GM21825 (cell line): ENCODE data around the gene PTMS.

Source experiments
- ATAC-seq: cut with Tn5 transposase; IDR thresholded peaks from one replicate; pipeline ENCODE4 v1.9.1; 2021; ENCODE audit warnings: mild to moderate bottlenecking, moderate library complexity; ENCODE audit not compliant: unreplicated experiment

Gene PTMS

GRCh38 chr12:6787309-6787708 is 21.1 kb downstream of the PTMS start:
- ATAC-seq: no peak

GRCh38 chr12:6788972-6789924 is 23.1 kb downstream of the PTMS start, which contains the start of gene CD4:
Gene CD4 (plus strand): TSS chr12:6789528. CDS start chr12:6800139, 10,611 bp downstream.
- no peak for ATAC-seq

- no peak for ATAC-seq
Observed at GRCh38 chr12:6790496-6791150, 24.5 kb downstream of the PTMS start.

DNA sequence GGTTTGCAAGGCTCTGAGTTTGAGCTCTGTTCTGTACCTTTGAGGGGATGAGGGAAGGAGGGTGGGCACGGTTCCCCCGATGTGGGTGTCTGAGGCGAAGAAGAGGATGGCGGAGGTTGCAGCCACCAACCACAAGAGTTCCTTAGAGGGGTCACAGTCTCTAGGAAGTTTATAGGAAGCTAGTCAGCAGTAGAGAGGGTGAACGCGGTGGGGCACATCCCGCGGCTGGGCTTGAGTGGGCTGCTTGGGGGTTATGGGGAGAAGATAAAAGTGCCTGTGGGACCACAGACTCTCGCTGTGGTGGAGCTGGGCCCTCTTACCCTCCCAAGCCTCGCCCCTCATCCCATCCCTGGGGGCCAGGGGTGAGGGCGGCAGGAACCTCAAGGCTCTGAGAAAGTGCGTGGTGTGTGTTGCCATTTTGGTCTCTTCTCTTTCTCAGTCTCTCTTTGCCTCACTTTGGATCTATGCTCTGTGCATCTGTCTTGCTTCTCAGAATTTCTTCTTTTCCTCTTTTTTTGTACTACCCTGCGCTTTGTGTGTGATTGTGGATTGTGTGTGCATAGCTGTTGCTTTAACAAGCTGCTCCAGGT is 25.9 kb downstream of the PTMS start:
- ATAC-seq: no peak

DNA sequence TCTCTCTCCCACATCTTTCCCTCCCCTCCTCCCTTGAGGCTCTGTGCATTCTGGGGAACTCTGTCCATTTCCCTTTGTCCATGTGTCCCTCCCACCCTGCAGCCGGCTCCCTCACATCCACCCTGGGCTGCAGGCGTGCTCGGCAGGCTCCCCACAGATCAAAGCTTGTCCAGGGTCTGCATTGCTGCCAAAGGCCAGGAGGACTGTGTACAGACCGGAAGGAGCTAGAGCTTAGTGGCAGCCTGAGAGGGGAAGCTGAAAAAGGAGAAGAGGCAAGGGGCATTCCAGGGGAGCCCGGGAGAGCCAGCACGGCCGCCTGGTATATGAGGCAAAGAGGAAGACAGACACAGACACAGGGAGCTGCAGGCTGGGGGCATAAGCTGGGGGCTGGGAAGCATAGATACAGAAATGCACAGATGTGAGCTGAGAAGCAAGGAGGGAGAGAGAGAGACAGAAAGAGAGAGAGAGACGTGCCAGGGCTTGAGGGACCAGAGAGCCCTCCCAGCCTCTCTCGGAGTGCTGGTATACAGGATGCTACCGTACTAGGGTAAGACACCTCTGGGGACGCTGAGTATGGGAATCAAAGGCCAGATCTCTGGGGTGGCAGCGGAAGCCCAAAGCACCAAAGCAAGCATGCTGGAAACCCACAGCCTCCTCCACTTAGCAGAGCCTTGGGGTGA is 26.5 kb downstream of the PTMS start:
- no peak for ATAC-seq

DNA sequence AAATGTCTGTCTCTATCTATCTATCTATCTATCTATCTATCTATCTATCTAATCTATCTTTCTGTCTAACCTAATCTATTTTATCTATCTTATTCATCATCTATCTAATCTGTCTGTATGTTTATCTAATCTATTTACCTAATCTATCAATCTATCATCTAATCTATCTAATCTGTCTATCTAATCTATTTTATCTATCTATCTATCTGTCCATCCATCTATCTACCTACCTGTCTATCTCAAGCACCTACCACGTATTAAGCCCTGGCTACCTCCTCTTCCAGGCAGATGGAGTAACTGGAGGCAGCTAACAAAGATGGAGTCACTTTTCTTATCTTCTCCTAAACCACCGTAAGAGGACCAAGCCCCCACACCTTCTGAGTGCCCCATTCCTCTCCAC is 28.9 kb downstream of the PTMS start:
- no peak for ATAC-seq

DNA sequence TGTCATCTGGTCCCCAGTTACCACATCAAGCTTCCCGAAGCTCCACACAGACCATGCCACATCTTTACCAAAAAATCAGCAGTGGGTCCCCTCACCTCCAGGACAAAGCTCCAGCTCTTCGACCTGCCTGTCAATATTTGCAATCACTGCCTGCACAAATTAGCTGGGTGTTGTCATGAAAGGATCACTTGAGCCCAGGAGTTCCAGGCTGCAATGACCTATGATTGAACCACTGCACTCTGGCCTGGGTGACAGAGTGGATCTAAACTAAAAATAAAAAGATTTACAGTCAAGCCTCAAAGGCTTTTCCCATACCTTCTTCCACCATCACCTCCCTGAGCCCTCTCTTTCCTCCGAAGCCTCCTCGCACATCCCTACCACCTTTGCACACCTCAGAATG is 30.4 kb downstream of the PTMS start:
- no peak for ATAC-seq

GRCh38 chr12:6799147-6799546 is 33.0 kb downstream of the PTMS start:
- ATAC-seq: no peak

DNA sequence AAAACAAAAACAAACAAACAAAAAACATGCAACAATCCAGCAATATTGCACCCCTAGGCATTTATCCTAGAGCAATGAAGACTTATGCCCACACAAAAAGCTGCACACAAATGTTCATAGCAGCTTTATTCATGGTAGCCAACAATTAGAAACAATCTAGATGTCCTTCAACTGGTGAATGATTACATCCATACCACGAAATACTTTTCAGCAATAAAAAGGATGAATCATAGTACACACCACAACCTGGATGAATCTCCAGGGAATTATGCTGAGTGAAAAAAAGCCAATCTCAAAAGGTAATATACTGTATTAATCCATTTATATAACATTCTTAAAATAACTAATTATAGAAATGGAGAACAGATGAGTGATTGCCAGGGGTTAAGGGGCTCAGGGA is 41.0 kb downstream of the PTMS start:
- ATAC-seq: no peak

DNA sequence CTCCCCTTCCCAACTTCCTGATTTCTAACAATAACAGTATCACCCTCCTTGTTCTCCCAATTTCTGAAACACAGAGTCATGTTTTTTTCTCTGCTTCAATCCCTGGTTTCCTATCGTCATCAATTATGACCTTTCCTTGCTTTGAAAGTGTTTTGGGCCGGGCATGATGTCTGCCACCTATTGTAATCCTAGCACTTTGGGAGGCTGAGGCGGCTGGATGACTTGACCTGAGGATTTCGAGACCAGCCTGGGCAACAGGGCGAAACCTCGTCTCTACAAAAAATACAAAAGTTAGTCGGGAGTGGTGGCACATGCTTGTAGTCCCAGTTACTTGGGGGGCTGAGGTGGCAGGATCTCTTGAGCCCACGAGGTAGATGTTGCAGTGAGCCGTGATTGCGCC is 42.9 kb downstream of the PTMS start:
- ATAC-seq: no peak

DNA sequence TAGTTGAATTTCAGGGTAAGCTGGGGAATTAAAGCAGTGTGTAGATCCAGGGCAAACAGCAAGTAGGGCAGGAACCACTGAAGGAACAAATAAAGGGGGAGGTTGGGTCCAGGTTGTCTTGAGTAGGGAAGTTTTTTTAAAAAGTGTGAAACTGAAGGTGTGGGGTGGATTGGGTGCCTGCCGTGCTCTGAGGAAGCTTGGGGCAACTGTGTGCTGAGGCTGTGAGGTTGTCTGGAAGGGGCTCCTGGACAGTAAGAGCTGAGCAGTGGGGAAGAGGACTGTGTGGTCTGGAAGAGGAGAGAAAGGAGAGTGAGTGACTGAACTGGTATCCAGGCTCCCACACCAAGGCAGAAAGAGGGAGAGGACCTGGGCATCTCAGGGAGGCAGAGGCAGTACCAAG is 44.6 kb downstream of the PTMS start:
- ATAC-seq: no peak

GRCh38 chr12:6813363-6813762 is 47.2 kb downstream of the PTMS start:
- no peak for ATAC-seq

DNA sequence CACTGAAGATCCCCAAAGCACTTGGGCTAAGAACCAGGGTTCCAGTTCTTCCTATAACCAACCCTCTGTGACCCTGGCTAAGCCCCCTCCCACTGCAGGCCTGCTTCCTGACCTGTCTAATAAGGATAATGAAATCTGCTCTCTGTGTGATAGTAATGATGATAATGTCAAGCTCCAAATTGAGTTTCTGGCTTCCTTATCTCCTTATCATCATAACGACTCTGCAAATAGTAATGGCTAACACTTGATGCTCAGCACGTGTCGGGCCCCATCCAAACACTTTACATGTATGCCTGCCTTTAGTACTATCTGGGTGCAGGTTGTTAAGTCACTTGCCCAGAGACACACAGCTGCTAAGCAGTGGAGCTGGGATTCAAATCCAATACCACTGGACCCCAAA is 50.4 kb downstream of the PTMS start:
- ATAC-seq: no peak

GRCh38 chr12:6817098-6817497 is 50.9 kb downstream of the PTMS start:
- ATAC-seq: no peak

DNA sequence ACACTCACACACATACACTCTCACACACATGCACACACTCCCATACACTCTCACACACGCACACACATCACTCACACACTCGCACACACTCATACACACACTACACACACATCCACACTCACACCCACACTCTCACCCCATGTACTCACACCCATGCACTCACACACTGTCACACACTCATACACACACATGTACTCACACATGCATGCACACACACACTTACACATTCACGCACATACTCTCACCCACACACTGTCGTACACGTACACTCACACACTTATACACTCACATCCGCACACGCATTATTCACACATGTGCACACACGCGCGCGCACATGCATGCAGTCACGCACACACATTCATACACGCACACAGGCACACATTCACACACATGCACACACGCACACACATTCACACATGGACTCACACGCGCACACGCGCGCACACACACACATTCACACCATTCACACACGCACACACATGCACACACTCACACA is 51.5 kb downstream of the PTMS start:
- no peak for ATAC-seq

GRCh38 chr12:6818222-6818621 is 52.1 kb downstream of the PTMS start:
- no peak for ATAC-seq

DNA sequence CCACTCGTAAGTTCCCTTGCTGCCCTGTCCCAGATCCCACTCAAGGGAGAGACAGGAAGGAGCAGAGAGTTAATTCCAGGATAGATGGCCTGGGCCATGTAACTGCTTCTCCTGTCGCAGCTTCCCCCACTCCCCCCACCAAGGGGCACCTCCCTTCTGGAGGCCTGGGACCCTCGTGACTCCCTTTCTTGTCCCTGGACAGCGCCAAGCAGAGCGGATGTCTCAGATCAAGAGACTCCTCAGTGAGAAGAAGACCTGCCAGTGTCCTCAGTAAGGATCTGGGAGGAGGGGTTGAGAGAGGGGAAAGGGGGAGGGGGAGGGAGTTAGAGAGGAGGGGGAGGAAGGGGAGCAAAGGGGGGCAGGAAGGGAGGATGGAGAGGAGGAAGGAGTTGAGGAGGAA is 52.5 kb downstream of the PTMS start:
- no peak for ATAC-seq

DNA sequence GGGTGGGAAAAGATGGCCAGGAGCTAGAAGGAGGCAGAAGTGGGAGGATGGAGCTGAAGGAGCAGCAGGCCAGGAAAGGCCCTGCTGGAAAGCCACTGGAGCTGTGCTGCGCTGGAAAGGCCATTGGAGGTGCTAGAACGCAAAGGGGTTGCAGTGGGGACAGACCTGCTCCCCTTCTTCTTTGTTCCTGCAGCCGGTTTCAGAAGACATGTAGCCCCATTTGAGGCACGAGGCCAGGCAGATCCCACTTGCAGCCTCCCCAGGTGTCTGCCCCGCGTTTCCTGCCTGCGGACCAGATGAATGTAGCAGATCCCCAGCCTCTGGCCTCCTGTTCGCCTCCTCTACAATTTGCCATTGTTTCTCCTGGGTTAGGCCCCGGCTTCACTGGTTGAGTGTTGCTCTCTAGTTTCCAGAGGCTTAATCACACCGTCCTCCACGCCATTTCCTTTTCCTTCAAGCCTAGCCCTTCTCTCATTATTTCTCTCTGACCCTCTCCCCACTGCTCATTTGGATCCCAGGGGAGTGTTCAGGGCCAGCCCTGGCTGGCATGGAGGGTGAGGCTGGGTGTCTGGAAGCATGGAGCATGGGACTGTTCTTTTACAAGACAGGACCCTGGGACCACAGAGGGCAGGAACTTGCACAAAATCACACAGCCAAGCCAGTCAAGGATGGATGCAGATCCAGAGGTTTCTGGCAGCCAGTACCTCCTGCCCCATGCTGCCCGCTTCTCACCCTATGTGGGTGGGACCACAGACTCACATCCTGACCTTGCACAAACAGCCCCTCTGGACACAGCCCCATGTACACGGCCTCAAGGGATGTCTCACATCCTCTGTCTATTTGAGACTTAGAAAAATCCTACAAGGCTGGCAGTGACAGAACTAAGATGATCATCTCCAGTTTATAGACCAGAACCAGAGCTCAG is 53.2 kb downstream of the PTMS start:
- ATAC-seq: no peak

DNA sequence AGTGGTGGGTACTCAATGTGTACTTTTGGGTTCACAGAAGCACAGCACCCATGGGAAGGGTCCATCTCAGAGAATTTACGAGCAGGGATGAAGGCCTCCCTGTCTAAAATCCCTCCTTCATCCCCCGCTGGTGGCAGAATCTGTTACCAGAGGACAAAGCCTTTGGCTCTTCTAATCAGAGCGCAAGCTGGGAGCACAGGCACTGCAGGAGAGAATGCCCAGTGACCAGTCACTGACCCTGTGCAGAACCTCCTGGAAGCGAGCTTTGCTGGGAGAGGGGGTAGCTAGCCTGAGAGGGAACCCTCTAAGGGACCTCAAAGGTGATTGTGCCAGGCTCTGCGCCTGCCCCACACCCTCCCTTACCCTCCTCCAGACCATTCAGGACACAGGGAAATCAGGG is 54.0 kb downstream of the PTMS start:
- ATAC-seq: no peak
